GM23248 (cell line): ENCODE results near the gene RNF19B. TPM values are rescaled to one million over a fixed set of nuclear protein-coding genes. Genes with fewer than 3 reads are reported as not detected.
A peak's percentile ranks its signal among the peaks of the same experiment; 100 is the strongest.

Experiments used
- DNase-seq: peaks from one replicate; pipeline ENCODE4 v3.0.0-alpha.2; 2015
- H2AFZ ChIP-seq: fragments of 200-600 bp; sonication (generic); 2 replicates; pipeline ENCODE4 v1.6.1; 2016; ENCODE audit warnings: antibody characterized with exemption
- H3F3A ChIP-seq: fragments of 200-600 bp; sonication (generic); 2 replicates; pipeline ENCODE4 v1.6.1; 2016; ENCODE audit warnings: mild to moderate bottlenecking, antibody characterized with exemption, mixed run types; ENCODE audit not compliant: insufficient read depth
- H3K27ac ChIP-seq: fragments of 200-600 bp; sonication (generic); 2 replicates; pipeline ENCODE4 v1.5.1; 2016; ENCODE audit warnings: mild to moderate bottlenecking
- H3K27me3 ChIP-seq: fragments of 200-600 bp; sonication (generic); replicated peaks from 2 replicates; pipeline ENCODE4 v1.6.1; 2016; ENCODE audit warnings: mild to moderate bottlenecking; ENCODE audit not compliant: insufficient read depth
- H3K36me3 ChIP-seq: fragments of 200-600 bp; sonication (generic); 2 replicates; pipeline ENCODE4 v1.6.1; 2016; ENCODE audit warnings: low read depth, mild to moderate bottlenecking
- H3K4me1 ChIP-seq: fragments of 200-600 bp; sonication (generic); 2 replicates; pipeline ENCODE4 v1.6.1; 2016; ENCODE audit warnings: mild to moderate bottlenecking; ENCODE audit not compliant: insufficient read depth
- H3K4me2 ChIP-seq: fragments of 200-600 bp; sonication (generic); one replicate; pipeline ENCODE4 v1.6.1; 2016; ENCODE audit warnings: mild to moderate bottlenecking; ENCODE audit not compliant: unreplicated experiment
- H3K4me3 ChIP-seq: fragments of 200-600 bp; sonication (generic); 2 replicates; pipeline ENCODE4 v1.5.1; 2016; ENCODE audit warnings: mild to moderate bottlenecking
- H3K79me2 ChIP-seq: fragments of 200-600 bp; sonication (generic); 2 replicates; pipeline ENCODE4 v1.6.1; 2016; ENCODE audit warnings: mild to moderate bottlenecking; ENCODE audit not compliant: insufficient read depth
- H3K9ac ChIP-seq: fragments of 200-600 bp; sonication (generic); 2 replicates; pipeline ENCODE4 v1.6.1; 2016; ENCODE audit warnings: mild to moderate bottlenecking
- H3K9me2 ChIP-seq: fragments of 200-600 bp; sonication (generic); 2 replicates; pipeline ENCODE4 v1.6.1; 2016; ENCODE audit warnings: mixed run types, mild to moderate bottlenecking, moderate library complexity; ENCODE audit not compliant: insufficient read depth
- H3K9me3 ChIP-seq: fragments of 200-600 bp; sonication (generic); one replicate; pipeline ENCODE4 v1.6.1; 2017; ENCODE audit warnings: low read depth
- H4K20me1 ChIP-seq: fragments of 200-600 bp; sonication (generic); 2 replicates; pipeline ENCODE4 v1.6.0; 2016; ENCODE audit not compliant: insufficient read depth
- EZH2 ChIP-seq: fragments of 200-600 bp; sonication (generic); IDR thresholded peaks from 2 replicates; pipeline ENCODE4 v1.6.1; 2018; ENCODE audit warnings: antibody characterized with exemption, mild to moderate bottlenecking; ENCODE audit not compliant: insufficient read depth, poor library complexity, severe bottlenecking
- EZH2phosphoT487 ChIP-seq: fragments of 200-600 bp; sonication (generic); IDR thresholded peaks from 2 replicates; pipeline ENCODE4 v1.6.1; 2018; ENCODE audit warnings: antibody characterized with exemption, moderate library complexity, mild to moderate bottlenecking, low read depth; ENCODE audit not compliant: insufficient read depth
- WGBS, 2 experiments: methylation state at CpG; one replicate each; pipeline ENCODE4 v1.1.6; 2015 to 2017; ENCODE audit warnings: low lambda C conversion rate in 2 of 2, low coverage in 1 of 2; ENCODE audit errors: missing lambda C conversion rate in 2 of 2; 5-methylcytosine and 5-hydroxymethylcytosine counted together
- in situ Hi-C: fragments of 300-500 bp; cut with MboI; formaldehyde crosslinking; loops from 2 replicates; pipeline ENCODE4 v1.15.0; 2020
- polyA plus RNA-seq: library from polyadenylated mRNA; unstranded; fragments of >200 nt; fragmentation: Nextera tagmentation; extraction: Ambion mirVana; gene quantifications from 2 replicates; pipeline ENCODE4 v1.2.1, GENCODE V29; 2016
- total RNA-seq: library from RNA; depleted of rRNA; stranded (reverse); fragments of >200 nt; shearing (Covaris generic); gene quantifications from 2 replicates; pipeline ENCODE4 v1.2.3, GENCODE V29; 2014

Gene RNF19B
- total and polyA plus RNA-seq, 2 experiments from 2014 or later = 1.5 to 11.1 TPM

GRCh38 chr1:32903991-32904785, 60.4 kb downstream of the RNF19B start:
- H3K79me2 ChIP-seq = no peaks in the 10 kb centered on the region
- DNase-seq = no peak
- no peaks in the 10 kb centered on the region for H3K4me1 ChIP-seq
- no peaks in the 10 kb centered on the region for H4K20me1 ChIP-seq
- no peak overlapping the region for H2AFZ ChIP-seq
- in situ Hi-C loops = no loop called here
- H3K4me2 ChIP-seq = no peak overlapping the region
- no peaks in the 10 kb centered on the region for H3K27me3 ChIP-seq
- no peak overlapping the region for H3K9ac ChIP-seq
- no peaks in the 10 kb centered on the region for H3F3A ChIP-seq
- TF ChIP-seq EZH2 = no peak
- TF ChIP-seq EZH2phosphoT487 = no peak
- H3K36me3 ChIP-seq = no peaks in the 10 kb centered on the region
- H3K27ac ChIP-seq = no peak overlapping the region
- no peak overlapping the region for H3K4me3 ChIP-seq
- 67 to 73% methylated on average over 3 of the region's 3 CpGs for WGBS, 2 experiments
- H3K9me3 ChIP-seq = no peaks in the 10 kb centered on the region
- no peaks in the 10 kb centered on the region for H3K9me2 ChIP-seq

- in situ Hi-C loops = no loop called here
- no peaks in the 10 kb centered on the region for H3K79me2 ChIP-seq
- no peak overlapping the region for H3K27ac ChIP-seq
- H3K9me3 ChIP-seq = no peaks in the 10 kb centered on the region
- no peaks in the 10 kb centered on the region for H3K9me2 ChIP-seq
- H3F3A ChIP-seq = no peaks in the 10 kb centered on the region
- no peak overlapping the region for H3K4me3 ChIP-seq
- H3K4me2 ChIP-seq = no peak overlapping the region
- no peaks in the 10 kb centered on the region for H3K27me3 ChIP-seq
- no peak overlapping the region for H3K9ac ChIP-seq
- no peaks in the 10 kb centered on the region for H3K4me1 ChIP-seq
- no peaks in the 10 kb centered on the region for H4K20me1 ChIP-seq
- no peak for DNase-seq
- H2AFZ ChIP-seq = no peak overlapping the region
- WGBS, 2 experiments = 70 to 71% methylated on average over 6 of the region's 6 CpGs
- no peak for TF ChIP-seq EZH2phosphoT487
- no peak for TF ChIP-seq EZH2
- H3K36me3 ChIP-seq = no peaks in the 10 kb centered on the region
These were observed 62.1 kb downstream of the RNF19B start for GRCh38 chr1:32902535-32902920.

- Histone ChIP-seq H3K4me2 (peak overlapping the region; percentile 85), H3K27ac (no peak overlapping the region), H3K9me3 (no peaks in the 10 kb centered on the region), H3K27me3 (no peaks in the 10 kb centered on the region), H3K9me2 (no peaks in the 10 kb centered on the region), H3K4me3 (peak overlapping the region; percentile 82), H4K20me1 (no peaks in the 10 kb centered on the region), H3K4me1 (no peaks in the 10 kb centered on the region), H3K9ac (peak overlapping the region; percentile 81), H3K79me2 (no peaks in the 10 kb centered on the region), H2AFZ (peak overlapping the region; percentile 99), H3F3A (no peaks in the 10 kb centered on the region), H3K36me3 (no peaks in the 10 kb centered on the region)
- in situ Hi-C loops = no loop called here
- WGBS, 2 experiments = 54 to 55% methylated on average over 23 to 24 of the region's 24 CpGs
- TF ChIP-seq EZH2 (no peak), EZH2phosphoT487 (no peak)
- no peak for DNase-seq
These were observed 62.6 kb downstream of the RNF19B start for GRCh38 chr1:32901823-32902534.

GRCh38 chr1:32900956-32901822, 63.4 kb downstream of the RNF19B start, which contains the start of gene TMEM54:
Gene TMEM54 (minus strand): TSS chr1:32901389. CDS start chr1:32901238, 151 bp downstream.
- Histone ChIP-seq H3K4me1 (no peaks in the 10 kb centered on the region), H3K4me3 (peak within 1 kb of the TSS; percentile 82), H3F3A (no peaks in the 10 kb centered on the region), H2AFZ (peak within 1 kb of the TSS; percentile 99), H3K4me2 (peak within 1 kb of the TSS; percentile 85), H3K9me2 (no peaks in the 10 kb centered on the region), H3K27ac (no peak within 1 kb of the TSS), H3K27me3 (no peaks in the 10 kb centered on the region), H4K20me1 (no peaks in the 10 kb centered on the region), H3K79me2 (no peaks in the 10 kb centered on the region), H3K36me3 (no peaks in the 10 kb centered on the region), H3K9me3 (no peaks in the 10 kb centered on the region), H3K9ac (peak within 1 kb of the TSS; percentile 81)
- in situ Hi-C loops = no loop called here
- peak; percentile 70 for DNase-seq
- TF ChIP-seq EZH2phosphoT487 (no peak), EZH2 (no peak)
- WGBS, 2 experiments = 1 to 3% methylated on average over 42 to 48 of the region's 92 CpGs
